ENCODE results near the gene RBM47.

The RBM47 gene

DNA sequence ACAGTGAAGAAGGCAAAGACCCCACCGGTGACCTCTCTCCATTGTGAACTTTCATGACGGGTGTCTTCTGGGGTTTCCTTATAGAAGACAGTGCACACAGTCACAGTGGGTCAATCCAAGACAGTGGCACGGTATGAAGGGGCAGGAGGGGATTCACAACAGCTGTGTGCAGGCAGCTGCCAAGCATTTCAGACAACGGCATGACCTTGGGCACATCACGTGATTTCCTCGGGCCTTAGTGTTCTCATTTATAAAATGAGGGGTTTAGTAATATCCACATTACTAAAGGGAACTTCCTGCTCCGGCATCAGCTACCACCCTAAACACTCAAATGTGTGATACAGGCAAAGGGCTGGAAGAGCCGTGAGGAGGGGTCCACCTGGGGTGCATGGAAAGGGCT, 42.9 kb downstream of the RBM47 start:
- DNase-seq (ENCODE audit: low spot score), result no peak

DNA sequence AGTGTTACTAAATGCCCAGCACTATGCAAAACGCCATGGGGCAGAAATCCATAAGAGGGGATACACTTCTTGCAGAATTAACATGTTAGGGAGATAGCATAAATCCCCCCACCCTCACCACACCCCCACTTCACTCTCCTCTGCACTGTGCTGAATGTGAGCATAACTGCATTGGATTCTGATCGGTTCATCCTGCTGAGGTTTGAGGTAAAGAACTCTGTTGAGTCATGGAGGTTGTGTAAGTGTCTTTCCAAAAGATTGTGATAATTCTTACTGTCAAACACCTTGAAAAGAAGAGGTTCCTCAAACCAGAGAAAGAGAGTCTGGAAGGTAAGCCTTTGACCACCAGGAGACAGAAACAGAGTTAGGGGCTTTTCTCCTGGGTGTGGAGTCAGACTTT, 43.6 kb downstream of the RBM47 start:
- no peak for DNase-seq (ENCODE audit: low spot score)

- no peak for DNase-seq (ENCODE audit: low spot score)
These were observed 44.4 kb downstream of the RBM47 start for GRCh38 chr4:40585201-40585799.

GRCh38 chr4:40584517-40585141, 45.0 kb downstream of the RBM47 start:
- DNase-seq (ENCODE audit: low spot score), result no peak

GRCh38 chr4:40583850-40584439, 45.7 kb downstream of the RBM47 start:
- DNase-seq (ENCODE audit: low spot score), result no peak

- no peak for DNase-seq (ENCODE audit: low spot score)
These were observed 47.3 kb downstream of the RBM47 start for GRCh38 chr4:40582413-40582812.

DNA sequence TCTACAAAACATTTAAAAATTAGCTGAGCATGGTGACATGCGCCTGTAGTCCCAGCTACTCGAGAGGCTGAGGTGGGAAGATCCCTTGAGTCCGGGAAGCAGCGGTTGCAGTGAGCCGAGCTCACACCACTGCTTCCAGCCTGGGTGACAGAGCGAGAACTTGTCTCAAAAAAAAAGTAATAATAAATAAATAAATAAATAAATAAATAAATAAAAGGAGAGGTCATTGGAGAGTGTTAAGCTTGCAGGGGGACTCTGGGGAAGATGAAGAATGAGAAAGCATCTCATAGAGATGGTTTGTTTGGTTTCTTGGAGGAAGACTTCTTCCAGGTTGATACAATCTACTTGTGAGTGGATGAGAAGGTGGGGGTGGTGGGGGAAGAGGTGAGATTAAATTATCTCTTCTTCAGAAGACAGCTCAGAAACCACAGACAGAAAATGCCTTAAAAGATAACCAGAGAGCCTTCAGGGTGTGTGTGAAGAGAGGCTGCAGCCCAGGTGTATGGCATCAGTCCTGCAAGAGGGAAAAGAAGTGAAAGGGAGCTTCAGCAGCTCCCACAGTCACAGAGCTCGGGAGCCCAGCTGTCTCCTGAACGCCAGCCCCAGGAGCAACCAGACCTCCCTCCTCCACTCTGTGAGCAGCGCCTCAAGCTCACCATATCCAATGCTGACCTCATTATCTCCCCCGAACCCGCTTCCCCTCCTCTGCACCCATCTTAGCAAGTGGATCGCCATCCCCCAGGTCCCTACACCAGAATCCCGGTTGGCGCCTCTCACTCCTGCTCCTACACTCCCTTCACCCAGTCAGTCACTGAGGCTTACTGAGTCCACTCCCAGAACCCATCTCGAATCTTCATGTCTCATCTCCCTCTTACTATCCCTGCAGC, 48.2 kb downstream of the RBM47 start:
- no peak for DNase-seq (ENCODE audit: low spot score)

- DNase-seq (ENCODE audit: low spot score), result no peak
These were observed 49.7 kb downstream of the RBM47 start for GRCh38 chr4:40579983-40580382.

- DNase-seq (ENCODE audit: low spot score), result no peak
These were observed 51.9 kb downstream of the RBM47 start for GRCh38 chr4:40577588-40578253.

DNA sequence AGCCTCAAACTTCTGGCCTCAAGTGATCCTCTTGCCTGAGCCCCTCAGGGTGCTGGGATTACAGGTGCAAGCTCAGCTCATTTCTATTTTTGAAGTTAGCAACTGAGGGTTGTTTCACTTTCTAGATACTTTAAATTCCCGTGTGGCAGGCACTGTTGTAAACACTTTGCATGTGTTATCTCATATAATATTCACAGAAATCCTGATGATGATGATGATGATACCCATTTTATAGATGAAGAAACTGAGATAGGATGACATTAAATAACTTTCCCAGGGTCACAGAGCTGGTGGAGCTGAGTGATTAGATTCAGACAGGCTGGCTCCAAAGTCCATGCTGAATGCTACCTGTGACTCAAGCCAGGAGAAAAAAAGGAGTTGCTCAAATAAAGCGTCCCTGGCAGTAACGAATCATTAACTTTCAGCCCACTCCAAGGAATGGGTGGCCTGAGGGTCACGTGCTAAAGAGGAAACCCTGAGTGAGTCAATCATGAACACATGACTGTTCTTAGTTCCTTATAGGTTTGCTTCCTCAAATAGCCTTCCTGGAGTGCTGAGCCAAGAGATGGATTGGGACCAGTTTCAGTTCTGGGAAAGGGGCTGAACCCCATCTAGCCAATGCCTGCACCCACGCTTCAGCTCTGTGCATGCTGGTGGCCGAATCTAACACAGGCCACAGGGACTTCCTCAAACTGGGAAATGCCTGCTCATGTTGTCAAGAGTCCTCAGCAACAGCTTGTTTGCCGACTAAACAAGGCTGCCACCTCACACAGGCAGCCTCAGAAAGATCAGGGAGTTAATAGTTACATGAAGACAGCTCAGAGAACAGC, 52.8 kb downstream of the RBM47 start:
- peak; percentile 93 for DNase-seq (ENCODE audit: low spot score)

DNA sequence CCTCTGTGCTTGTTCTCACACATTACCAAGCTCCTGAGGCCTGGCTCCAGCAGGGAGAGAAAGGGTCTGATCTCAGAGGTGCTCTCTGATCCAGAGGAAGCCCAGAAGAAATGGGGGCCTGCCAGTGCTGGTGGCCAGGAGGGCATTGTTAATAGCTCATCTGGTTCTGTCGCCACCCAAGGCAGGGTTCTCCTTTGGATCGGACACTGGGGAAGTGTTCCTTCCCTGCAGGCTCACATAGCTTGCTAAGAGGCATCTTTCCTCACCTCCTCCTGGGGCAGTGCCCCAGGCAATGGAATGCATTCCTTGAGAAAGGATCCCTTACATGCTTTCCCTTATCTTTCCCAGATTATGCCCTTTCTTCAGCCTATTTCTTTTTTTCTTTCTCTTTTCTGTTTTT, 53.8 kb downstream of the RBM47 start:
- DNase-seq (ENCODE audit: low spot score), result no peak

- DNase-seq (ENCODE audit: low spot score), result no peak
These were observed 55.9 kb downstream of the RBM47 start for GRCh38 chr4:40573593-40574311.

DNA sequence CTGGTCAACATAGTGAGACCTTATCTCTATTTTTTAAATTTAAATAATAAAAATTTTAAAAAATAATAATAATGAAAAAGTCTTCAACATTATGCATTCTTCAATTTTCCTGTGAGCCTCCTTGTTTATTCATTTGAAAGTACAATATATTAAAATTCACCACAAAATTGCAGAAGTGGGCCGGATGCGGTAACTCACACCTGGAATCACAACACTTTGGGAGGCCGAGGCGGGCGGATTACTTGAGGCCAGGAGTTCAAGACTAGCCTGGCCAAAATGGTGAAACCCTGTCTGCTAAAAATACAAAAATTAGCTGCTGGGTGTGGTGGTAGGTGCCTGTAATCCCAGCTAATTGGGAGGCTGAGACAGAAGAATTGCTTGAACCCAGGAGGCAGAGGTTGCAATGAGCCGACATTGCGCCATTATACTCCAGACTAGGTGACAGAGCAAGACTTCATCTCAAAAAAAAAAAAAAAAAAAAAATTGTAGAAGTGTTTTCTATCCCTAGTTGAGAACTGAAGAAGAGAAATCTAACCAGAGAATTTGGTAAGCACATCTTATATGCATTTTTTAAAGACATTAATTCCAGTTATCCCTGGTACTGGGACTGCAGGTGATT, 56.9 kb downstream of the RBM47 start:
- DNase-seq (ENCODE audit: low spot score), result no peak

DNA sequence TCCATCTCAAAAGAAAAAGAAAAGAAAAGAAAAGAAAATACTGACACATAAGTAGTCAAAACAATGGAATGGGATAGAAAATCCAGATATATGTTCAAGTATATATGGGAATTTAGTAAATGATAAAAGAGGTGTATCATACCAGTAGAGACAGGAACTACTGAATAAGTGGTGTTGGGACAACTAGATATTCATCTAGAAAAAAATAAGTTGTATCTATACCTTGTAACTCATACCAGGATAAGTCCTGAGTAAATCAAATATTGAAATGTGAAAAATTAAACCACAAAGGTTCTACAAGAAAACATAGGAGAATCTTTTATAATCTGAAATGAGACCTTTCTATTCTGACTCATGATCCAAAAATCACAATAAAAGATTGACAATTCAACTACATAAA, 58.5 kb downstream of the RBM47 start:
- no peak for DNase-seq (ENCODE audit: low spot score)

DNA sequence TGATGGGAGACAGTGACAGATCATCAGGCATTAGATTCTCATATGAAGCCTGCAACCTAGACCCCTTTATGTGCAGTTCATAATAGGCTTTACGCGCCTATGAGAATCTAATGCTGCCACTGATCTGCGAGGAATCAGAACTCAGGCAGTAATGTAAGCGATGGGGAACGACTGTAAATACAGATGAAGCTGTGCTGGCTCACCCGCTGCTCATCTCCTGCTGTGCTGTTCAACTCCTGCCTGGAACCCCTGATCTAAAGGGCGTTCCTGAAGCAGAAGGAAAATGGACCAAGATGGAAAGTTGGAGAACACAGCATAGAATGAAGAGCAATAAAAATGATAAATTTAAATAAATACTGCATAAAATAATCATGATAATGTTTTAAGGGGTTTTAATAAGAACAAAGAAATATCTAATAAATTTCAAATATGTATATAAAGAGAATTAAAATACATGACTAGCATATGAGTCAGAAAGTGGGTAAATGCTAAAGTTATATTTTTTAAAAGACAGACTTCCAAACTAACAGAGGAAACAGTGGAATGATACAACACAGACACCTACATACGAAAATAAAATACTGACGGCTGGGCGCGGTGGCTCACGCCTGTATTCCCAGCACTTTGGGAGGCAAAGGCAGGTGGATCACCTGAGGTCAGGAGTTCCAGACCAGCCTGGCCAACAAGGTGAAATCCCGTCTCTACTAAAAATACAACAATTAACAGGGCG, 59.2 kb downstream of the RBM47 start:
- no peak for DNase-seq (ENCODE audit: low spot score)

DNA sequence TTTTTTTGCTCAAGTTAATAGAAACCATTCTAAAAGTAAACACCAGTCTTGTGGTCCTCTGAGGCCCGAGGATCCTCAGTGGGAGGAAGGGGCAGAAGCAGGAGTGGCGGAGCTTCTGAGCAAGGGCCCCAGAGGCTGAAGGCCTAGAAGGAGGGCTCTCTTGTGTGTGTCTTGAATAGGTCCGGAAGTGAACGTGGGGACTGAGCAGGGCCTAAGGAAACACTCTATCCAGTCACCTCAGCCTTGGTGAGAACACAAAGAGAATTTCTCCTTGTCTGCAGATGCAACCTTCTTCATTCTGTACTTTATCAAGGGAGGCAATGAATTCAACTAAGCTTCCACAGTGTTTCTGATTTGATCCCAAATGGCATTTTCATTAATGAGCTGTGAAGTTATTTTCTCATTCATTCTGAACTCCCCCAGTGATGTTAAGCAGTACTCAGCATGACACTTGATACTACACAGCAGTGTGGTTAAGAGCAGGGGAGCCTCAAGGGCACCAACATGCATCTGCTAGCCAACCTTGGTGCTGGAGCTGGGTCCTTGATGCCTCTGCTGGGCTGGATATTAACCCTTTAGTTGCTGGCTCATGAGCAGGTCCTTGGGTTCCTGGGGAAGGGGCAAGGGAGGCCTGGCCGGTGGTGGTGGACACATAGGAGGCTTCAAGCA, 64.7 kb downstream of the RBM47 start:
- DNase-seq (ENCODE audit: low spot score), result no peak

- DNase-seq (ENCODE audit: low spot score), result peak; percentile 38
These were observed 65.7 kb downstream of the RBM47 start for GRCh38 chr4:40564004-40564403.

GRCh38 chr4:40563401-40563800, 66.3 kb downstream of the RBM47 start:
- DNase-seq (ENCODE audit: low spot score), result no peak

GRCh38 chr4:40562681-40563080, 67.0 kb downstream of the RBM47 start:
- no peak for DNase-seq (ENCODE audit: low spot score)

All from RKO (cell line).